HG03103 (cell line): ENCODE measurements around the gene KRTAP10-6.
"Not testable (repeated sequence)": the region's sequence is repeated elsewhere in the genome, so short reads cannot be mapped to it uniquely, and the experiment has no call there.

Experiments used
- ATAC-seq: cut with Tn5 transposase; IDR thresholded peaks from one replicate; pipeline ENCODE4 v1.9.1; 2021; ENCODE audit warnings: low read depth; ENCODE audit not compliant: unreplicated experiment

Gene KRTAP10-6

DNA sequence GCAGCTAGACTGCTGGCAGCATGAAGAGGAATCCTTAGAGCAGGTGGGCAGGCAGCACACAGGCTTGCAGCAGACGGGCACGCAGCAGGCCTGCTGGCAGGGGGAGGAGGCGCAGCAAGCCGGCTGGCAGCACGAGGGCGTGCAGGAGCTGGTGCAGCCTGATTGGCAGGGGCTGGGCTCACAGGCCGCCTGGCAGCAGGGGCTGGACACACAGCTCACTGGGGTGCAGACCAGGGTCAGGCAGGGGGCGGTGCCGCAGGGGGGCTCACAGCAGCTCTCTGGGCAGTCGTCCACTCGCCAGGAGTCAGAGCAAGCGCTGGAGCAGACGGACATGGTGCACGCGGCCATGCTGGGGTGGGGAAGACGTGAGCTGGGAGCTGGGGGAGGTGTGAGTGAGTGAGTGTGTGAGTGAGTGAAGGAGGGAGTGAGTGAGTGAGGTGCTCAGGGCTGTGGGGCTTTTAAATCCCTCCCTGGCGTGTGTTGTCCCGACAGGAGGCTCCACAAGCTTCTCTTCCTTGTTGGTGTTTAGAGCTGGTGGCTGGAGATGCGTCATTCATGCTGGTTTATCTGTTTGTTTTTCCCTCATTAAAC lies 12.0 kb downstream of the KRTAP10-6 start, which contains the start of gene KRTAP10-5:
Gene KRTAP10-5, minus strand, starts transcription at position 374 of the 591 bp plus-strand sequence. Its CDS starts 26 bp downstream, at position 348.
- not testable (repeated sequence) for ATAC-seq

- ATAC-seq = no peak
These were observed 12.5 kb downstream of the KRTAP10-6 start for GRCh38 chr21:44579833-44580144.

- ATAC-seq = no peak
These were observed 13.1 kb downstream of the KRTAP10-6 start for GRCh38 chr21:44579056-44579832.

GRCh38 chr21:44578371-44579055 lies 13.8 kb downstream of the KRTAP10-6 start:
- ATAC-seq = no peak

DNA sequence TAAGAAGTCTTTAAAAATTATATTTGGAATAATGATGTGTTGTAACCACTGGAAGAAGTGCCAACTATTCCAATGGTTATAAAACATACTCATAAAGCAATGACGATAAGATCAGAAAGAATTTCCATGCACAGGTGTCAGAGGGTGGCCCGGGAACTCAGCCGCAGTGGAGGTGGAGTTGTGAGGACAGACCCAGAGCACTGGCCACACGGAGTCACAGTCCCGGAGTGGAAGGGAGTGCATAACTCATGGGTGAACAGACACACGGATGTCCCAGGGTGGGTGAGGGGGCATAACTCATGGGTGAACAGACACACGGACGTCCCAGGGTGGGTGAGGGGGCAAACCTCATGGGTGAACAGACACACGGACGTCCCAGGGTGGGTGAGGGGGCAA lies 16.3 kb downstream of the KRTAP10-6 start:
- no peak for ATAC-seq

DNA sequence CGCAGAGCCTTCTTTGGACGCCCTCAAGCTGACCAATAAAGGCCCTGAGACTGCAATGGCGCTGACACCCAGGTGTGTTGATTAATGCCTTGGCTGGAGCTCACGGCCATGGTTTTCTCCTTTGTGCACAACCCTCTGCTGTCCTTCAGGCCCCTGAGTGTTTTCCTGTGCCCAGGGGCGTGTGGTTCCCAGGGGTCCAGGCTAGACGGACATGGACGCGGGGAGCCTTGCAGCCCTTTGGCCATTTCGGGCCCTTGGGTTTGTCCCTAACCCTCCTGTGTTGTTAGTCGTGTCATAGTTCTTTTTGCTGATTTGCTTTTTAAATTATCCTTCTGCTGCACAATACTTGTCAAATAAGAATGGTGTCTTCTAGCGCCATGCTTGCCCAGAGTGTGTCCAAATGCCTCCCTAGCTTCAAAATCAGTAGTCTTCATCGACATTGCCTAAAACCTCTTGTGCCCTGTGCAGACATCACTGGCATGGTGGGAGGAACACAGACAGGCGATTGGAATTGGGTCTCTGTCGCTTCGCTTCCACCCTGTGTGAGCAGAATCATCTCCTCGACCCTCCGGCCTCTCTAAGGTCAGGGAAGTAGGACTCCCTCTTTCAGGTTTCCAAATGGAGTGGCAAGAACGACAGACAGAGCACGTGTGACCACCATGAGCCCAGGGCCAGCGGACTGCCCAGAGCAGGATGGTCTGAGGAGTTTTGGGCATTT lies 16.8 kb downstream of the KRTAP10-6 start:
- no peak for ATAC-seq

GRCh38 chr21:44574457-44575306 lies 17.6 kb downstream of the KRTAP10-6 start:
- no peak for ATAC-seq

- not testable (repeated sequence) for ATAC-seq
These were observed 18.5 kb downstream of the KRTAP10-6 start, which contains the start of gene KRTAP10-4 for GRCh38 chr21:44573630-44574456. Gene KRTAP10-4 (plus strand): TSS chr21:44573729. CDS start chr21:44573759, 30 bp downstream.

DNA sequence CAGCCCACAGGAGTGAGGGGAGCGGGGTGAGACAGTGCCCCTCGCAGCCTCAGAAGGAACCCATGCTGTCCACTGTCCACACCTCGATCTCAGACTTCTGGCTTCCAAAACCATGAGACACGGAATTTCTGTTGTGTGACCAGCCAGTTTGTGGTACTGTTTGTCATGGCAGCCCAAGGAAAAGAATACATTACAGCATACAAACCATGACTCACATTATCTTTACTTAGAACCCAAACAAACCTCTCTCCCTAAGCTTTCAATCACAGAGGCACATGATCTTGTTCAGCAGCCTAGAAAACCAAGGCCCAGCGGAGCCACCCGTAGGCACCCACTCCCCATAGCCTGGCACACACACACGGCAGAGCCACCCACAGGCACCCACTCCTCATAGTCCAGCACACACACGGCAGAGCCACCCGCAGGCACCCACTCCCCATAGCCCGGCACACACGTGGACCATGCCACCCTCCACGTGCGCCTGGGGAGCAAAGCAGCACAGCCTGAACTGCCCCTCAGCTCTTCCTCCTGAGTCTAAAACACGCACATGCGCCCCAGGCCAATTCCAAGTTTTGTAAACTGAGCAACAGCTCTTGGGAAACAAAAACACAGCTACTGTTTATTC lies 19.2 kb downstream of the KRTAP10-6 start:
- ATAC-seq = no peak

- no peak for ATAC-seq
These were observed 20.2 kb downstream of the KRTAP10-6 start for GRCh38 chr21:44571844-44572782.

- ATAC-seq = no peak
These were observed 21.0 kb downstream of the KRTAP10-6 start for GRCh38 chr21:44571296-44571695.

GRCh38 chr21:44569861-44570517 lies 22.3 kb downstream of the KRTAP10-6 start:
- no peak for ATAC-seq

GRCh38 chr21:44568667-44569556 lies 23.4 kb downstream of the KRTAP10-6 start:
- no peak for ATAC-seq

- ATAC-seq = no peak
These were observed 24.0 kb downstream of the KRTAP10-6 start for GRCh38 chr21:44568261-44568660.

DNA sequence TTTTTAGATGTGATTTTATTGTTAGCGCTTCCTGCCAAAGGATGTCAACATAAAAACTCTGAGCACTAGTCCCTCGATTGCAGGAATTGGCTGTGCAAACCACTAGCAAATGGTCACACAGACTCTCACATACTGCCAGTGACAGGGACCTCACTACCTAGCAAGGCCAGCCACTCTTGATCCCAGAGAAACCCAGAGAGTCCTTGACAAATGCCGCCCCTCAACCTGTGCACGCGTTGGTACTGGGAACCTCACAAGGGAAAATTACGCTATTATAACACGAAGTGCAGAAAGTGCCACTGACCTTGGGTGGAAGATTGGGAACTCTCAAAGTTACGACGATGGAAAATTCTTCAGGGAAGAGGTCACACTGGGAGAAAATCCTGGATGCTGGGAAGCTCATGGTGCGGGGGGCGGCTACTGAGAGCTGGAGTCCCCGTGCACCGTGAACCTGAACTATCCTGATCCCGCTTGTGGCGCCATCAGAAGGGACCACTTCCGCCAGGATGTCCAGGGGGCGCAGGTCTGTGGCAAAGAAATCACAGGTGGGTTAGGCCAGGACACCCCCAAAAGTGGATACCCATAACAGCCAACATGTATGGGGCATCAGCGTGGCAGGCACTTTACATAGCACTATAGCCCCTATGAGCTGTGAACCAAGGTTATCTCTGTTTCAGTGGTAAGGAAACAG lies 24.7 kb downstream of the KRTAP10-6 start:
- ATAC-seq = no peak

DNA sequence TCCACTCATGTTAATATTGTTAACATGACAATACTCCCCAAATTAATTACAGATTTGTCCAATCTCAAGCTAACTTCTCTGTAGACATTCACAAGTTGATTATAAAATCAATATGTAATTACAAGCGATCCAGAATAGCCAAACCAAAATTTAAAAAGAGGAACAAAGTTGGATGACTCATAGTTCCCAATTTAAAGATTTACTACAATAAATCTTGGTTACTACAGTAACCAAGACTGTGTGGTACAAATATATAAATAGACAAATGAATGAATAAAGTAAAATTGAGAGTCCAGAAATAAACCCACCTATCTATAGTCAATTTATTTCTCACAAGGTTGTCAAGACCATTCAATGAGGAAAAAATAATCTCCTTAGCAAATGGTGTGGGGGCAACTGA lies 25.9 kb downstream of the KRTAP10-6 start:
- ATAC-seq = no peak
